Uterus (tissue), 4 donors: Measurements from ENCODE around the gene PACRG. TPM values are rescaled to one million over a fixed set of nuclear protein-coding genes. Genes with fewer than 3 reads are reported as not detected.
A peak's percentile ranks its signal among the peaks of the same experiment; 100 is the strongest.
"Not testable (repeated sequence)": the region's sequence is repeated elsewhere in the genome, so short reads cannot be mapped to it uniquely, and the experiment has no call there.

Source experiments
- DNase-seq, 2 donors: peaks; one replicate each; pipeline ENCODE4 v3.0.0-alpha.2; 2019 to 2020
- H3K27ac ChIP-seq, 2 donors: fragments of 200-600 bp; sonication (generic); 1 replicate in 1 of 2; 2 replicates in 1 of 2; pipeline ENCODE4 v1.5.1; 2016 to 2018
- H3K27me3 ChIP-seq, 2 donors: fragments of 200-600 bp; sonication (generic); one replicate each; pipeline ENCODE4 v1.5.1; 2018 to 2019; ENCODE audit warnings: control low read depth in 1 of 2
- H3K36me3 ChIP-seq, 2 donors: fragments of 200-600 bp; sonication (generic); one replicate each; pipeline ENCODE4 v1.5.1; 2019; ENCODE audit warnings: control low read depth in 1 of 2
- H3K4me1 ChIP-seq, 2 donors: fragments of 200-600 bp; sonication (generic); one replicate each; pipeline ENCODE4 v1.5.1; 2018 to 2019; ENCODE audit warnings: control low read depth in 1 of 2
- H3K4me3 ChIP-seq, 2 donors: fragments of 200-600 bp; sonication (generic); 1 replicate in 1 of 2; 2 replicates in 1 of 2; pipeline ENCODE4 v1.5.1; 2018 to 2019; ENCODE audit warnings: mild to moderate bottlenecking in 1 of 2
- H3K9me3 ChIP-seq, 2 donors: fragments of 200-600 bp; sonication (generic); one replicate each; pipeline ENCODE4 v1.5.1; 2019; ENCODE audit warnings: control low read depth in 1 of 2
- CTCF ChIP-seq, 4 experiments: fragments of 200-600 bp in 2 of 4; fragments of 450-650 bp in 2 of 4; sonication (generic) in 2 of 4; IDR thresholded peaks; one replicate each; pipeline ENCODE4 v1.5.1; 2016 to 2019; ENCODE audit warnings: antibody characterized with exemption in 4 of 4, mild to moderate bottlenecking in 2 of 4, moderate library complexity in 1 of 4
- POLR2A ChIP-seq, 2 donors: fragments of 450-650 bp; IDR thresholded peaks; one replicate each; pipeline ENCODE4 v1.6.1; 2016; ENCODE audit warnings: antibody characterized with exemption in 2 of 2, mild to moderate bottlenecking in 1 of 2, moderate library complexity in 1 of 2
- intact Hi-C: fragments of 100-400 bp; cut with DNase I; formaldehyde crosslinking; loops from one replicate; pipeline ENCODE4 v1.15.1; 2023; ENCODE audit warnings: low total_unique reads
- total RNA-seq, 4 donors: library from RNA; depleted of rRNA in 3 of 4; stranded (reverse); fragments of >200 nt in 3 of 4; gene quantifications; one replicate each; pipeline versions ENCODE4 v1.1.0 to v1.2.4, GENCODE V29; 2014 to 2023
- donor health status: DM: yes; HTN: yes; CAD: no.

PACRG gene
- 10 to 100 TPM in 1 of 4 donors, 1 to 10 TPM in 3; 4.6 to 12.3 (median 7.5) TPM for total RNA-seq

- Histone ChIP-seq H3K4me1 (no peaks in the 10 kb centered on the region), H3K4me3 (peak within 1 kb of the TSS; percentile 85 to 99), H3K27ac (peak within 1 kb of the TSS; percentile 92 to 93), H3K9me3 (no peaks in the 10 kb centered on the region), H3K36me3 (no peaks in the 10 kb centered on the region), H3K27me3 (no peaks in the 10 kb centered on the region)
- TF ChIP-seq POLR2A (IDR thresholded peaks at IDR 0.05) (peak; percentile 89 to 97), CTCF (IDR thresholded peaks at IDR 0.05) (peak in 1 of 4 experiments; percentile 13)
- intact Hi-C loops = no loop called here
- peak; percentile 99 to 100 for DNase-seq
Observed at GRCh38 chr6:162727322-162728182, at the start of gene PACRG, which contains the start of gene PRKN. Gene PACRG (plus strand): TSS chr6:162727974. Gene PRKN (minus strand): TSS chr6:162727766.

DNA sequence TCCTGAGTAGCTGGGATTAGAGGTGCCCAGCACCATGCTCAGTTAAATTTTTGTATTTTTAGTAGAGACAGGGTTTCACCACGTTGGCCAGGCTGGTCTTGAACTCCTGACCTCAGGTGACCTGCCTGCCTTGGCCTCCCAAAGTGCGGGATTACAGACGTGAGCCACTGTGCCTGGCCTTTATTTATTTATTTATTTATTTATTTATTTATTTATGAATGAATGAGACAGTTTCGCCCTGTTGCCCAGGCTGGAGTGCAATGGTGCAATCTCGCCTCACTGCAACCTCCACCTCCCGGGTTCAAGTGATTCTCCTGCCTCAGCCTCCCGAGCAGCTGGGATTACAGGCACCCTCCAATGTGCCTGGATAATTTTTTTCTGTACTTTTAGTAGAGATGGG lies 48.9 kb upstream of the PACRG start:
- H3K9me3 ChIP-seq, H3K36me3 ChIP-seq, H3K27me3 ChIP-seq, H3K4me1 ChIP-seq, H3K4me3 ChIP-seq, intact Hi-C loops, DNase-seq, H3K27ac ChIP-seq: not testable (repeated sequence)

- no peak overlapping the region for H3K4me3 ChIP-seq
- intact Hi-C loops = no loop called here
- no peak for DNase-seq
- TF ChIP-seq CTCF (IDR thresholded peaks at IDR 0.05) = no peak
- no peak for TF ChIP-seq POLR2A (IDR thresholded peaks at IDR 0.05)
- H3K27me3 ChIP-seq = no peaks in the 10 kb centered on the region
- H3K4me1 ChIP-seq = peaks cover 0 to 4% of the 10 kb centered on the region in 2 donors
- peaks cover 0 to 2% of the 10 kb centered on the region in 2 donors for H3K9me3 ChIP-seq
- H3K27ac ChIP-seq = no peak overlapping the region
- no peaks in the 10 kb centered on the region for H3K36me3 ChIP-seq
Observed at GRCh38 chr6:162679681-162680080, 48.1 kb upstream of the PACRG start.

GRCh38 chr6:162680367-162680766 lies 47.4 kb upstream of the PACRG start:
- intact Hi-C loops = no loop called here
- TF ChIP-seq POLR2A (IDR thresholded peaks at IDR 0.05) (no peak), CTCF (IDR thresholded peaks at IDR 0.05) (no peak)
- DNase-seq = no peak

DNA sequence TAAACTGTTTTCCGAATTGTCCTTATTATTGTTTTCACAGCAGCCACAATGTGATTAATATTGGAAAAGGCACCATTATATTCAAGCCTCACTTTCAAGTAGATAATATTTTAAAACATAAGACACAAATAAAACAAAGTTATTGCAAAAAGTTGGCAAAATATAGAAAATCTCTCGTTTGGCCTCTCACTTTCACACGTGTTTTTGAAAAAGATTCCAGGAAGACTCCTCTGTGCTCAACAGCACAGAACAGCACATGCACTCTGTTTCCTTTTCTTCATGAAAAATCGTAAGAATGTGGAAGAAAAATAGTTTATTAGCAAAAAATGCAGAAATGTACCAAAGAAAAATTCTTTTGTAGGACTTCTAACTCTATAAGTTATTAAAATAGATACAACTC lies 46.9 kb upstream of the PACRG start:
- H3K9me3 ChIP-seq = peaks cover 0 to 2% of the 10 kb centered on the region in 2 donors
- no peak for DNase-seq
- intact Hi-C loops = no loop called here
- peaks cover 0 to 4% of the 10 kb centered on the region in 2 donors for H3K4me1 ChIP-seq
- no peak overlapping the region for H3K27ac ChIP-seq
- H3K36me3 ChIP-seq = no peaks in the 10 kb centered on the region
- TF ChIP-seq POLR2A (IDR thresholded peaks at IDR 0.05) = no peak
- TF ChIP-seq CTCF (IDR thresholded peaks at IDR 0.05) = no peak
- no peak overlapping the region for H3K4me3 ChIP-seq
- no peaks in the 10 kb centered on the region for H3K27me3 ChIP-seq

More at GRCh38 chr6:162680367-162680766, 47.4 kb upstream of the PACRG start:
- Histone ChIP-seq H3K9me3 (peaks cover 0 to 2% of the 10 kb centered on the region in 2 donors), H3K4me1 (peaks cover 0 to 4% of the 10 kb centered on the region in 2 donors), H3K27ac (no peak overlapping the region), H3K27me3 (no peaks in the 10 kb centered on the region), H3K4me3 (no peak overlapping the region), H3K36me3 (no peaks in the 10 kb centered on the region)
